ENCODE data around the gene PLP2.

Gene PLP2

GRCh38 chrX:49186125-49187027, 14.7 kb downstream of the PLP2 start, which contains the start of gene PRICKLE3:
TSS of gene PRICKLE3 (minus strand) at chrX:49186373. CDS start at chrX:49186297, 76 bp downstream.
- peak; percentile 48 to 62 for DNase-seq (ENCODE audit: low read depth in 1 of 2, low spot score in 1 of 2)

GRCh38 chrX:49187028-49187394, 15.3 kb downstream of the PLP2 start:
- DNase-seq (ENCODE audit: low read depth in 1 of 2, low spot score in 1 of 2): no peak

GRCh38 chrX:49187526-49187925, 15.8 kb downstream of the PLP2 start:
- no peak for DNase-seq (ENCODE audit: low read depth in 1 of 2, low spot score in 1 of 2)

GRCh38 chrX:49188468-49189076, 16.9 kb downstream of the PLP2 start:
- no peak for DNase-seq (ENCODE audit: low read depth in 1 of 2, low spot score in 1 of 2)

GRCh38 chrX:49189606-49190005, 17.9 kb downstream of the PLP2 start:
- DNase-seq (ENCODE audit: low read depth in 1 of 2, low spot score in 1 of 2): no peak

GRCh38 chrX:49190821-49191573, 19.3 kb downstream of the PLP2 start:
- DNase-seq (ENCODE audit: low read depth in 1 of 2, low spot score in 1 of 2): peak; percentile 57 to 62

GRCh38 chrX:49191574-49192011, 19.9 kb downstream of the PLP2 start:
- DNase-seq (ENCODE audit: low read depth in 1 of 2, low spot score in 1 of 2): peak in 1 of 2 donors; percentile 17

- DNase-seq (ENCODE audit: low read depth in 1 of 2, low spot score in 1 of 2): no peak
Measured at GRCh38 chrX:49192722-49193328, 21.1 kb downstream of the PLP2 start.

GRCh38 chrX:49193542-49193964, 21.9 kb downstream of the PLP2 start:
- DNase-seq (ENCODE audit: low read depth in 1 of 2, low spot score in 1 of 2): no peak

- DNase-seq (ENCODE audit: low read depth in 1 of 2, low spot score in 1 of 2): no peak
Measured at GRCh38 chrX:49197543-49198087, 25.9 kb downstream of the PLP2 start.

- no peak for DNase-seq (ENCODE audit: low read depth in 1 of 2, low spot score in 1 of 2)
Measured at GRCh38 chrX:49198540-49199314, 27.0 kb downstream of the PLP2 start.

GRCh38 chrX:49199315-49199595, 27.6 kb downstream of the PLP2 start:
- no peak for DNase-seq (ENCODE audit: low read depth in 1 of 2, low spot score in 1 of 2)

- peak; percentile 78 to 81 for DNase-seq (ENCODE audit: low read depth in 1 of 2, low spot score in 1 of 2)
Measured at GRCh38 chrX:49199906-49200771, 28.4 kb downstream of the PLP2 start, which contains the start of gene SYP. TSS of gene SYP (minus strand) at chrX:49200193. CDS start at chrX:49200186, 7 bp downstream.

GRCh38 chrX:49202022-49202421, 30.3 kb downstream of the PLP2 start:
- no peak for DNase-seq (ENCODE audit: low read depth in 1 of 2, low spot score in 1 of 2)

- no peak for DNase-seq (ENCODE audit: low read depth in 1 of 2, low spot score in 1 of 2)
Measured at GRCh38 chrX:49203536-49203935, 31.8 kb downstream of the PLP2 start.

GRCh38 chrX:49204017-49204416, 32.3 kb downstream of the PLP2 start:
- DNase-seq (ENCODE audit: low read depth in 1 of 2, low spot score in 1 of 2): no peak

- no peak for DNase-seq (ENCODE audit: low read depth in 1 of 2, low spot score in 1 of 2)
Measured at GRCh38 chrX:49204709-49205108, 33.0 kb downstream of the PLP2 start.

GRCh38 chrX:49205443-49205842, 33.7 kb downstream of the PLP2 start:
- no peak for DNase-seq (ENCODE audit: low read depth in 1 of 2, low spot score in 1 of 2)

- DNase-seq (ENCODE audit: low read depth in 1 of 2, low spot score in 1 of 2): no peak
Measured at GRCh38 chrX:49206543-49206942, 34.8 kb downstream of the PLP2 start.
